Measurements from ENCODE around the gene TPR.

TPR gene

GRCh38 chr1:186283374-186283773 is 91.7 kb downstream of the TPR start:
- no peak for DNase-seq

GRCh38 chr1:186282466-186282865 is 92.6 kb downstream of the TPR start:
- no peak for DNase-seq

GRCh38 chr1:186275822-186276221 is 99.2 kb downstream of the TPR start:
- DNase-seq, result no peak

GRCh38 chr1:186272486-186272885 is 102.6 kb downstream of the TPR start:
- DNase-seq, result no peak

- no peak for DNase-seq
These were observed 104.0 kb downstream of the TPR start for GRCh38 chr1:186271032-186271431.

Data from activated gamma-delta T cell treated with Interleukin-2 at 50 U/mL for 16 hours (primary cell).